GM19025 (cell line): ENCODE data around the gene VPS11.

Source experiments
- ATAC-seq: cut with Tn5 transposase; IDR thresholded peaks from one replicate; pipeline ENCODE4 v1.9.1; 2021; ENCODE audit warnings: mild to moderate bottlenecking, low read depth, moderate library complexity; ENCODE audit not compliant: unreplicated experiment

VPS11 gene

DNA sequence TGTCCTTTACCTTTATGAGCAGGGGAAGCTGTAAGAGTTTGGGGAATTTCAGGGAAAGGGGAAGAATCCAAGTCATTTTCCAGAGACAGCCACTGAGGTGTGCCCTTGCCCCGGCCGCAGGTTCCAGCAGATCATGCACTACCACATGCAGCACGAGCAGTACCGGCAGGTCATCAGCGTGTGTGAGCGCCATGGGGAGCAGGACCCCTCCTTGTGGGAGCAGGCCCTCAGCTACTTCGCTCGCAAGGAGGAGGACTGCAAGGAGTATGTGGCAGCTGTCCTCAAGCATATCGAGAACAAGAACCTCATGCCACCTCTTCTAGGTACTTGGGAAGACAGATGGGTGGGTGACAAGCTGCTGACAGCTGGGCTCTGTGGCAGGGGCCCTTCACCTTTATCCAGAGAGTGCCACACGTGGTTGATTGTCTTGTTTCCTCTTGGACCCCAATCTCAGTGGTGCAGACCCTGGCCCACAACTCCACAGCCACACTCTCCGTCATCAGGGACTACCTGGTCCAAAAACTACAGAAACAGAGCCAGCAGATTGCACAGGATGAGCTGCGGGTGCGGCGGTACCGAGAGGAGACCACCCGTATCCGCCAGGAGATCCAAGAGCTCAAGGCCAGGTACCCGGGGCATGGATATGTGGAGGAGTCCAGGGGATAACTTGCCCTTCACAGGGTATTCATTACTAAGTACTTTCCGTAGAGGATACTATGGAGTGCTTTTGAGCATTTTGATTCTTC lies 11.2 kb downstream of the VPS11 start:
- no peak for ATAC-seq

DNA sequence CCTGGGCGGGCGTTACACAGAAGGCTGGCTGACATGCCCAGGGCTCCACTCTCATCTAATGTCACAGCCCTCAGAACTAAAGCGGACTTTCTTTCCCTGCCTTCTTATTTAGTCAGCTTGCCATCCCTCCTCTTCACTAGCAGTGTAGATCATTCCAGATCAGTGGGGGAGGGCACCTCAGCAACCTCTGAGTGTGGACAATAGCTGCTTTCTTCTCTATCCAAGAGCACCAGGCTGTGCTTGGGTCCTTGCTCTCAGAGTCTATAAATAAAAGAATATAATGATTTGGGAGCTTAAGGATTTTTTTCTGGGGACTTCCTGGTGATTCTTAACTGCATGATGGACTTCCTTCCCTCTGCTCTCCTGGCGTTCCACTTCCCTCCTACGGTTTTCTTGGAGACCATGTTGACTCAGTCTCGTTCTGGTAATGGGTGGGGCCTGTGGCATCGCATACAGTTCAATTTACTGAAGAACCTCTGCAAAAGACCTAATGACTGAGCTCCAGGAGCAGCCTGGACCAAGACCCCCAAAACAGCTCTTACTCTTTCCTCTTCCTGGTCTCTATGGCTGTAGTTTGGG lies 14.2 kb downstream of the VPS11 start:
- ATAC-seq: no peak

DNA sequence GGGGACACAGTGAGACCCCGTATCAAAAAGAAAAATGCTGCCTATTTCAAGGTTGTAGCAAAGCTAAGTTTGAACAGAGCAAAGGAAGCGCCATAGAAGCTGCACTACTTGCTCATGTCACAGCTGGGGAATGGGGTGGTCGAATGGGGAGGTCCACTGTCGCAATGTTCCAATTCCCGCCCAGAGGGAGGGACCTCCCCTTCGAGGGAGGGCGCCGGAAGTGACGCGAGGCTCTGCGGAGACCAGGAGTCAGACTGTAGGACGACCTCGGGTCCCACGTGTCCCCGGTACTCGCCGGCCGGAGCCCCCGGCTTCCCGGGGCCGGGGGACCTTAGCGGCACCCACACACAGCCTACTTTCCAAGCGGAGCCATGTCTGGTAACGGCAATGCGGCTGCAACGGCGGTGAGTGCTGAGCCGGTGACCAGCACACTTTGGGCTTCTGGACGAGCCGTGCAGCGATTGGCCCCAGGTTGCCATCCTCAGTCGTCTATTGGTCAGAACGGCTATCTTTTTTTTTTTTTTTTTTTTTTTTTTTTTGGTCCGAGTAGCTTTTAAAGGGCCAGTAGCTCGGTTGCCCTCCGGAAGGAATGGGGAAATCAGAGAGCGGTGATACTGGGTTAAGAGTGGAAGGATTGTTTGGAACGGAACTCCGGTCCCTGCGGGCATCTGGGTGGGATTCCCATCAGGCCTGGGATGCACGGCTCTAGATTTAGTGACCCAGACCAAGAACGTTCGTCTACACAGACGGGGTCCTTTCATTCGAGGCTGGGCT lies 17.2 kb downstream of the VPS11 start, which contains the start of gene HMBS:
HMBS (plus strand) TSS at position 219 of the 774 bp plus-strand sequence; CDS start at position 372, 153 bp downstream.
- peak; percentile 93 for ATAC-seq

DNA sequence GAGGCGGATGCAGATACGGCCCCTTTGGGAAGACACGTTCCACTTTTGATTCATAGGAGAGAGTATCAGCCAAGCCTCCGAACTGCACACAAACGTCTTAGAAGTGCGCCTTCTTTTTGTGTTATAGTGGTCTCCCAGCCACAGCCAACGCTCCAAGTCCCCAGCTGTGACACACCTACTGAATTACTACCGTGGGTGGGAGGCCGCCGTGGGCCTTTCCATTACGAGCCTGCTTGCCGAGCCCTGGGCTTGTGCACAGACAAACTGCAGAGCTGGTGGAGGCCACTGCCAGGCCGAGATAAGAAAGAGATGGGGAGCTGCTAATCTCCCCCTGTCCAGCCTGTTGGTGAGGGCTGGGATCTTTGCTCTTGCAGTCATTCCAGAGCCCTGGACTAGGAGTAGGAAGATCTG lies 17.8 kb downstream of the VPS11 start:
- peak; percentile 3 for ATAC-seq

DNA sequence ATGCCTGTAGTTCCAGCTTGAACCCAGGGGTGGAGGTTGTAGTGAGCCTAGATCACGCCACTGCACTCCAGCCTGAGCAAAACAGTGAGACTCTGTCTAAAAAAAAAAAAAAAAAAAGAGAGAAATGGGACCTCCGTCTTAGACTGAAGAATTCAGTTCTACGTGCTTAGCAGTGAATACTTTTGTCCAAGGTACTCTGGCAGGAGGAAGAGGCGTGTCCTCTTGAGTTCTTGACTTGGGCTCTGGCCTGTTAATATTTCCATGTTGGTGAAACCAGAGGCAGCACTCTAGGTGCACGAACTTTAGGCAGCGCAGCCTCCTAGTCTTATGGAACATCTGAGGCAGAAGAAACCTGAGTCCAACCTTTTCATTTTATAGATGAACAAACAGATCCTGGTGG lies 19.5 kb downstream of the VPS11 start:
- no peak for ATAC-seq

DNA sequence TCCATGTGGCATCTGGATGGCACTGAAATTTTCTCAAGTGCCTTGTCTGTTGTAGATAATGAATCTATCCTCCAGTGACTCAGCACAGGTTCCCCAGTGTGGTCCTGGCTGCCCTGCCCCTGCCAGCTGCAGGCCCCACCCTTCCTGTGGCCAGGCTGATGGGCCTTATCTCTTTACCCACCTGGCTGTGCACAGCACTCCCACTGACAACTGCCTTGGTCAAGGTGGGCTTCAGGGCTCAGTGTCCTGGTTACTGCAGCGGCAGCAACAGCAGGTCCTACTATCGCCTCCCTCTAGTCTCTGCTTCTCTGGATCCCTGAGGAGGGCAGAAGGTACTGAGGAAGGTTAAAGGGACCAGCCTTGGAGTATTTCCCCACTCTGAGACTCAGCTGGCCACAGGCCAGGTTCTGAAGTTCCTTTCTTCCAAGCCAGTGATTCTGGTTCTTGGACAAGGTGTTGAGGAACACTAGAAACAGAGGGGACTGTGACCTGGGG lies 20.2 kb downstream of the VPS11 start:
- ATAC-seq: no peak

DNA sequence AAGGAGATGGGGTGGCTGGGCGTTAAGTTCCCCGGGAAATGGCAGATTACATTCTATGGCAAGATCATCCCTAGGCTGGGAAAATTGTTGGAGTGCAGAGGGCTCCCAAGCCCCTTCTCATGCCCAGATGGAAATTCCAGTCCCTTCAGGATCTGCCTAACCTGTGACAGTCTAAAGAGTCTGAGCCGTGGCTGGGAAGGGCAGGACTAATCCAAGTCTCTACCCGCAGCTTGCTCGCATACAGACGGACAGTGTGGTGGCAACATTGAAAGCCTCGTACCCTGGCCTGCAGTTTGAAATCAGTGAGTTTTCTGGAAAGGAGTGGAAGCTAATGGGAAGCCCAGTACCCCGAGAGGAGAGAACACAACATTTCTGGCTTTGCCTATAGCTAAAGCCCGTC lies 20.8 kb downstream of the VPS11 start:
- ATAC-seq: no peak

DNA sequence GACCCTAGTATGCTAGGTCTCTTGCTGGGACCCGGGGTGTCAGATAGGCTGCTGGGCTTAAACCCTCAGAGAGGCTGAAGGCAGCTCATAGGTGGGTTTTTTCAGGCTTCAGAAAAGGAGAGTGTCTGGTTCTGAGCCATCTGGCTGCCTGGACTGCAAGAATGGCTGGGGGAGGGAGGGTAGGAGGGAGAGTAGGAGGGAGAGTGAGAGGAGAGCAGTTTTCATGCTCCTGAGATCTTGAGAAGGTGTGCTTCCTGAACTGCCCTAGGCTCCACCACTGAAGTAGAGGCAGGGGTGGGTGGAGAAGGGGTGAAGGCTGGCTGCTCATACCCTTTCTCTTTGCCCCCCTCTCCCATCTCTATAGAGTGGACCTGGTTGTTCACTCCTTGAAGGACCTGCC lies 21.7 kb downstream of the VPS11 start:
- ATAC-seq: no peak

DNA sequence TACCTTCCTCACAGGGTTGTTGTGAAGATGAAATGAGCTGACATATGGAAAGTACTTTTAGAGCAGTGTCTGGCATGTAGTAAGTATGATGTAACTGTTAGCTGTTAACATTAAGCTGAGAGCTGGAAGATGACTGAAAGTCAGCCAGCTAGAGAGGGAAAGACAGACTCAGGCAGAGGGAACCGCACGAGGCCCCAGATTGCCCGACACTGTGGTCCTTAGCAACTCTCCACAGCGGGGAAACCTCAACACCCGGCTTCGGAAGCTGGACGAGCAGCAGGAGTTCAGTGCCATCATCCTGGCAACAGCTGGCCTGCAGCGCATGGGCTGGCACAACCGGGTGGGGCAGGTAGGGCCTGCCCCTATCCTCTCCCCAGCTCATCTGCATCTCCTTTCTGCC lies 23.6 kb downstream of the VPS11 start:
- ATAC-seq: no peak

DNA sequence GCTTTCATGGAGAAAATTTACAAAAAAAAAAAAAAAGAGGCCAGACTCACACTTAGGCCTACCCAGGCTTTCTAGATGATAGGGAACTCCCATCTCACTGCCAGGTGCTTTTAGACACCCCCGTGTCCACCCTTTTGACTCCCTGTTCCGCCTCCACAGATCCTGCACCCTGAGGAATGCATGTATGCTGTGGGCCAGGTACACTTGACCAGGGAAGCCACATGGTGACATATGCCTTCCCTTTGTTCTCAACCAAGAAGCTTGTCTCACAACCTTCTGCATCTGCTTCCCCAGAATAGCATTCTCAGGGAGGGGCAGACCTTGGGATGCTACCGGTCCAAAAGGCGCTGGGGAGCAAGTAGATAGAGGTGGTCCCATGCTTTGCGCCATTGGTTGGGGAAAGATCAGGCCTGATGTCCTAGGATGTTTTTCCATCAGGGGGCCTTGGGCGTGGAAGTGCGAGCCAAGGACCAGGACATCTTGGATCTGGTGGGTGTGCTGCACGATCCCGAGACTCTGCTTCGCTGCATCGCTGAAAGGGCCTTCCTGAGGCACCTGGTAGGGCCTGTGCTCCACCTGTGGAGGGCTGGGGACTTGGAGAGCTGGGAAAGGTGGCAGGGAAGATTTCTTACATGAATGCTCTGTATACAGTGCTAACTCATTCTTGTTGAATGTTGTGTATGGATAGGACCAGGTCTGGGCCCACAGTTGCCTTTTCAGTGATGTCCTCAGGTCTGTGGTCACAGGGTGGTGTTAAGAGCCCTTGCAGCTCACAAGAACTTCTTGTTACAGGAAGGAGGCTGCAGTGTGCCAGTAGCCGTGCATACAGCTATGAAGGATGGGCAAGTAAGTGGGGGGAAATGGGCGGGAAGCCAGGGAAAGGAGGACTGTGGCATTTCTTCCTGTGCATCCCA lies 24.6 kb downstream of the VPS11 start:
- no peak for ATAC-seq

DNA sequence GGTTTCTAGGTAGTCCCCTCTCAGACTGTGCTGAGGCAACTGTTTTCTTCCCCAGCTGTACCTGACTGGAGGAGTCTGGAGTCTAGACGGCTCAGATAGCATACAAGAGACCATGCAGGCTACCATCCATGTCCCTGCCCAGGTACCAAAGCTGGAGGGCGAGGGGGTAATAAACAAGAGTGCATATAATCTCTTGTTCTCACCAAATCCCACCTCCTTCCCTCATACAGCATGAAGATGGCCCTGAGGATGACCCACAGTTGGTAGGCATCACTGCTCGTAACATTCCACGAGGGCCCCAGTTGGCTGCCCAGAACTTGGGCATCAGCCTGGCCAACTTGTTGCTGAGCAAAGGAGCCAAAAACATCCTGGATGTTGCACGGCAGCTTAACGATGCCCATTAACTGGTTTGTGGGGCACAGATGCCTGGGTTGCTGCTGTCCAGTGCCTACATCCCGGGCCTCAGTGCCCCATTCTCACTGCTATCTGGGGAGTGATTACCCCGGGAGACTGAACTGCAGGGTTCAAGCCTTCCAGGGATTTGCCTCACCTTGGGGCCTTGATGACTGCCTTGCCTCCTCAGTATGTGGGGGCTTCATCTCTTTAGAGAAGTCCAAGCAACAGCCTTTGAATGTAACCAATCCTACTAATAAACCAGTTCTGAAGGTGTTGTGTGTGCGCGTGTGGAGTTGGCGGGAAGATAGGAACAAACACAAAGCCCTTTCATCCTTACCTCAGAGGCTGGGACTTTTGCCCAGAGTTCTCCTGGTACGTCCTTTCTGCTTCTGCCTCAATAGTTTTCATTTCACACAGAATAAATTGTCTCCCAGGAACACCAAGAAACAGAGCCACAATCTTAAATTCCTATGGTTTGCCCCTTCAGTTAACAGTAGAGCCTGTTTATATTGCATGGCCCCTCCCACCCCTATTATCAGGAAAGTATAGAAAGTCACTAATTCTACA lies 25.5 kb downstream of the VPS11 start:
- ATAC-seq: no peak

DNA sequence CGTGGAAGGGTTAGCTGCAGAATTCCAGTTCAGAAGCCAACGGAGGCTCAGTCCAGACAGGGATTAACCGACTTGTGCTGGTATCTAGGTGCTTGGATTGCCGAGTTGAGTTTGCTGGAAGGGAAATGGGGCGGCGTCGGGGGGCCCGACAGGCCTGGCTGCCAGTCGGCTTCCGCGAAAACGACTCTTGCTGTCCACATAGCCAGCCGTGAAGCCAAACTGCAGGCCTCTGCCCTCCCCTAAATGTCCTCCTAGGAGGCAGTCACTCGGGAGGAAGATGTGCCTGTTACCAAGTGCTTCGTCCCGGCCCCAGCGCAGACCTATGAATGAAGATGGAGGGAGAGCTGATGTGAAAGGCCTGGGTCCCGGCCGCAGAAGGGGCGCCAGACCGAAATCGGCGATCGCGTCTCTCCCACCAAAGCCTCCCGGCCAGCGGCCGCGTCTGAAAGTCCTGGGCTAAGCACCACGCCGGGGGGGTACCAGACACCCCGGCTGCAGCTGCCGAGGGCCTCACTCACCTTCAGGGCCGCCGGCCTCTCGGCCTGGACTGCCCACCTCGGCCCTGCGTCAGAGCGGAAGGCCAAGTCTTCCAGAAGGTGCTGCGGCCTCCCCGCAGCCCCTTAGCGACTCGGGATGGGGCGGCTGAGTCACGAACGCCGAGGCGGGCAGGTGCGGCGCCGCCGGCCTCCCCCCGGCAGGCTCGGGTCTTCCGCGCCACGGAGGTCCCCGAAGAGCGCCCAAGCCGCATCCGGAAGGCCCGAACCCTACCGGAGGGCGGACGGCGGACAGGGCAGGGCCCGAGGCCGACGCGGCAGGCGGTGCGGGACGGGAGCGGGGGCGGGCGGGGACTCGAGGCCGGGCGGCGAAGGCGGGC lies 26.6 kb downstream of the VPS11 start:
- ATAC-seq: peak; percentile 9

DNA sequence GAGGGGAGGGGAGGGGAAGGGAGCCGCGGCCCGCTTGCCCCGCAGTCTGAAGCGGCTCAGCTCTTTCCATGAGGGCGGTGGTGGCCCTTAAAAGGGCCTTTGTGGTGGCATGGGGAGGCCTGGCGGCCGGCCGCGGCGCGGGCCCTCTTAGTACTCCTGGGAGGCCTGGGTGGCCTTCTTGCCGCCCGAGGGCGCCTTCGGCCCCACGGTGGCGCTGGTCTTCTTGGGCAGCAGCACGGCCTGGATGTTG lies 27.1 kb downstream of the VPS11 start:
- peak; percentile 38 for ATAC-seq

DNA sequence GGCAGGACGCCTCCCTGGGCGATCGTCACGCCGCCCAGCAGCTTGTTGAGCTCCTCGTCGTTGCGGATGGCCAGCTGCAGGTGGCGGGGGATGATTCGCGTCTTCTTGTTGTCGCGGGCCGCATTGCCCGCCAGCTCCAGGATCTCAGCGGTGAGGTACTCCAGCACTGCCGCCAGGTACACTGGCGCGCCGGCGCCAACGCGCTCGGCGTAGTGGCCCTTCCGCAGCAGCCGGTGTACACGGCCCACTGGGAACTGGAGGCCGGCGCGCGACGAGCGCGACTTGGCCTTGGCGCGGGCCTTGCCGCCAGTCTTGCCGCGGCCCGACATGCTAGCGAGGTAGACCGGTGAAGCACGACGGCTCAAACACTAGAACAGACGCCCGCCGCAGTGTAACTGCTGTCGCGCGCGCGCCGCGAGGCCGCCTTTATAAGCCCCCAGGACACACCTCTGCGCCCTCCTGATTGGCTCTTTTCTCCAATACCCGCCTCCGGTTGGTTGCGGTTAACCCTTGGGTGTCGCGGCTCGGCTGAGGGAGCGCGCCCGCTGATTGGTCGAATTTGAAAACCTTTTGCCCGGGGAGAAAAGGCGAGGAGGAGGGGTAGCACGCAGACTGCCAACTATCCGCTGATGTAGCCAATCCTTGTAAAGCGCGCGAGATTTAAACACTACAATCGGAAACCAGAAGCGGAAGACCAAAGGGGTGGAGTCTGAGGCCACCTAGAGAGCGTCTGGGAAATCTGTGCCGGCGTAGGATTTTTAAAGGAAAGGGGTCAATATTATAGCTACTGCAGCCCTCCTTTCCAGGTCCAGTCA lies 27.7 kb downstream of the VPS11 start:
- peak; percentile 68 for ATAC-seq

DNA sequence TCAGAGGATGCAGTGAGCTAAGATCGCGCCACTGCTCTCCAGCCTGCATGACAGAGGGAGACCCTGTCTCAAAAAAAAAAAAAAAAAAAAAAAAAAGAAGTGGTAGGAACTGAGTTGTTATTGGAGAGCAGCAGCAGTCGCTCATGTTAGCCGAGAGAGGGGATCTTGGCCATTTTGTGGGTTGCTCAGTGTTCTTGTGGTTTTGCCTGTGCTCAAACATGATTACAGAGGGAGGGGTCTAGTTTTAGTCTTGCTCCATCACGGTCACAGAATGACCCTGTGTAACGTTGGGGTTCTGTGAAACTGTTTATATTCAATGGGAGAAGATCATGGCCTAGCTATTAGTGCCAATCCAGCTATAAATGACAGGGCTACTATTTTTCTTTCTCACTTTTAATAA lies 32.1 kb downstream of the VPS11 start:
- no peak for ATAC-seq

DNA sequence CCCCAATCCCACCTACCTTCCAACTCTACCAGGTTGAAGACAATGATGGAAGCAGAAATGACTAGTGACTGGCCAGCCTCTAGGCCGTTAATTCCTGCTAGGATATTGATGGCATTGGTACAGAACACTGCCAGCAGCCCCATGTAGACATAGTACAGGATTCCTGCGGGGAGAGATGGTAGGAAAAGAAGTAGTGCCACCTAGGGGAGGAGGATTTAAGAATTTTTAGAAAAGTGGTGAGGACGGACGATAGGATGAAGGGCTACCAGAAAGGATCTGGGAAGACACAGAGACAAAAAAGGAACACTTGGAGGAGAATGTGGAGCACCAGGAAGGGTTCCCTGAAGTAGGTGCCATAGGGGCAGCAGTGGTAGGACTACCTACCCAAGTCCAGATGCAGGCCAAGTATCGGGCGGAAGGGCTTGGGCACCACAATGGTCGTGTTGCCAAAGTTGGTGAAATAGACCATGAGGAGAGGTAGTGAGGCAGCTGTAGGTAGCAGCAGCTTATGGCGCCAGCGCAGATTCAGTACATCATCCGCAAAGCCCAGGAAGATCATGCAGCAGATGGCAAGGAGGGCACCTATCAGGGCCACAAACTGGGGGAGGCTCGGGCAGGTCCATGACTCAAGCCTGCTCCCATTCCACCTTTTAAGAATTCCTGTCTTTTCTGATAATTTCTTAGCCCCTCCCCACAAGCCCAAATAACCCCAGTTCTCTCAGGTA lies 32.8 kb downstream of the VPS11 start:
- ATAC-seq: no peak
